Head of caudate nucleus (tissue), 42 donors: ENCODE data around the gene HMGB1.

Experiments used
- DNase-seq, 42 donors: peaks; one replicate each; pipeline versions ENCODE4 v3.0.0 to v3.0.0-alpha.2; 2020 to 2021; ENCODE audit warnings: mixed read lengths in 7 of 42
- intact Hi-C: fragments of 100-400 bp; cut with DNase I; formaldehyde crosslinking; loops from one replicate; pipeline ENCODE4 v1.15.0; 2022

The HMGB1 gene

DNA sequence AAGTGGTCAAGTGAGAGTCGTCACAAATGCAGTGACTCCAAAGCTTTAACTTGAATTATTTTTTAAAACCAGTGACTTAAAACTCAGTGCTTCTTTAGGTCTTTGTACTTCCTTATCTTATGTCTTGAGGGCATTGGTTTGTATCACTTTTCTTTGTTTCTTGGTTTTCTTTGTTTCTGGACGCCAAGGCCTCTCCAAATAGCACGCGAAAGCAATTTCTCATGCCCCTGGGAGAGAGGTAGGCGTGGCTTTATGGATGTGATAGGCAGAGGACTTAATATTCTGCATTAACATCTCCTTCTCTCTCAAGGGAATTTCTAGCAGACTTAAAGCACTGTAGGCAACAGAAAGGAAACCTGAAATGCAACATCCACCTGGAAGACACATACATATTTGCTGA, 22.8 kb downstream of the HMGB1 start:
- DNase-seq = no peak
- intact Hi-C loops = no loop called here

DNA sequence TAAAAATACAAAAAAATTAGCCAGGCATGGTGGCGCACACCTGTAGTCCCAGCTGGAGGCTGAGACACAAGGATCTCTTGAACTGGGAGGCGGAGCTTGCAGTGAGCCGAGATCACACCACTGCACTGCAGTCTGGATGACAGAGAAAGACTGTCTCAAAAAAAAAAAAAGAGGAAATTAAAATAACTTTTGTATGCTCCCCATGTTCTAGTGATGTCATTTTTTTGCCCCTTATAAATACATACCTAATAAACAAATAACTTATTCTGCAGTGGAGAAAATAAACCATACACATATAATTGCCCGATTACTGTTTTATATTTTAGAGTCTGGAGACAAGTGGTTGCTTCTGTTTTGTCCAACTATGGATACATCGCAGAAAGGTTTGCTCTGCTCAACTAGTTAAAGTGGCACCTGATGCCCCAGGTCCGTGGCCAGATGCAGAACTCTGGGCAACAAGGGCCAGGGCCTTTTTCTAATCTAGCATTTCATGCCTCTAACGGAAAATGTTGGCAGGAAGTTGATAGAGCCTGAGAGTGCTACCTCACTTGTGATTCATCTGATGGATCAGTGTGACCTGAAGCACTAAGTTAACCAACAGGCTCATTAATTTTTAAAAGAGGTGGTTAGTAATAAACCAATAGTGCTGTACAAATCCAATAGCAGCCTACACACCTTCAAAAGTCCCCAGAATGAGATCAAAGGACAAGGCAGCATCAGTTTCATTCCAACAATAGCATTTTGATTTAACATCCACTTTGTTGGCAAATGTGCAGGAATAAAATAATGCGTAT, 24.6 kb downstream of the HMGB1 start:
- no peak for DNase-seq
- intact Hi-C loops = no loop called here

- DNase-seq = no peak
- intact Hi-C loops = no loop called here
Measured at GRCh38 chr13:30438286-30438685, 27.4 kb downstream of the HMGB1 start.

- intact Hi-C loops = no loop called here
- no peak for DNase-seq
Measured at GRCh38 chr13:30437177-30437576, 28.6 kb downstream of the HMGB1 start.

DNA sequence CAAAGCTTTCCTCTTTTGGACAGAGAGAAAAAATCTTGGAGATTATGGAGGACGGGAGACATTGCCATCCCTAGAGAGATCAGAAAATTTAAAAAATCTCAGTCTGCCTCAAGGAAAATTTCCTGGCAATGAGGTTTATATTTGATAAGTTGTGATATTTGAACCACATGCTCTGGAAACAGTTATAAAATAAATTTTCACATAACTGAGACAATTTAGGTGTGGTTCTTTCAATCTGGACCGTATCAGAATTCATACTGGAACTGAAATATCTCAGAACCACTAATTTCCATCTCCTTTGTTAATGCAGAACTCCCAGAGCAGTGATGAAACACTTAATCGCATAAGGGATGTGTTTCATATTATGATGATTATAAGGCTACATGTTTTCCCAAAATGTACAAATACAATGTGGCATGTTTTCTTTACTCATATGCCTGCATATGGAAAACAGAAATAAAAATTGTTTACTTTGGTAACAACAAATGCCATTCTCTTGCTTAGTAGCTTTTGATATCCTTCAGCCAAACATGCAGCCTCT, 29.8 kb downstream of the HMGB1 start:
- no peak for DNase-seq
- intact Hi-C loops = no loop called here

GRCh38 chr13:30431269-30431940, 34.3 kb downstream of the HMGB1 start:
- no peak for DNase-seq
- intact Hi-C loops = no loop called here

- peak in 15 of 42 donors; percentile 4 to 67 (median 36) for DNase-seq
- intact Hi-C loops = no loop called here
Measured at GRCh38 chr13:30429721-30430694, 35.7 kb downstream of the HMGB1 start.

GRCh38 chr13:30429235-30429634, 36.5 kb downstream of the HMGB1 start:
- DNase-seq = no peak
- intact Hi-C loops = no loop called here

DNA sequence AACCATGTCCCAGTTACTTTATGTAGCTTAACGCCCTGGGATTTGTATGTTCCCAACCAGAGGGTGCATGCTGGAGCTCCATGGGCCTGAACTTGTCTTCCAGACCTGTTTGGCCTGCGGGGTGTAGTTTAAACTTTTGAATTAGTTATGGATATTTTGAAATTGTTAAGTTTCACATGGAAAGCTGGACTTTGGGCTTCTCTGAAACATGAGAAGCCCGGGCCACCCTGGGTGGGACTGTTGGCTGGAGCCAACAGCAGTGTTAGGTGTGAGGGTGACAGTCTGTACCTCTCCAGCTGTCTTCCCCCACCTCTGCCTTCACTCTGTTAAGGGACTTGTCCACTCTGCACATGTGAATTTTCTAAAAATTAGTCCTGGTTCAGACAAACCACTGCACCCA, 41.8 kb downstream of the HMGB1 start:
- no peak for DNase-seq
- intact Hi-C loops = loop anchor here (5.0 kb wide), 1 partner anchor 38 kb away; no protein-coding TSS in a partner anchor

DNA sequence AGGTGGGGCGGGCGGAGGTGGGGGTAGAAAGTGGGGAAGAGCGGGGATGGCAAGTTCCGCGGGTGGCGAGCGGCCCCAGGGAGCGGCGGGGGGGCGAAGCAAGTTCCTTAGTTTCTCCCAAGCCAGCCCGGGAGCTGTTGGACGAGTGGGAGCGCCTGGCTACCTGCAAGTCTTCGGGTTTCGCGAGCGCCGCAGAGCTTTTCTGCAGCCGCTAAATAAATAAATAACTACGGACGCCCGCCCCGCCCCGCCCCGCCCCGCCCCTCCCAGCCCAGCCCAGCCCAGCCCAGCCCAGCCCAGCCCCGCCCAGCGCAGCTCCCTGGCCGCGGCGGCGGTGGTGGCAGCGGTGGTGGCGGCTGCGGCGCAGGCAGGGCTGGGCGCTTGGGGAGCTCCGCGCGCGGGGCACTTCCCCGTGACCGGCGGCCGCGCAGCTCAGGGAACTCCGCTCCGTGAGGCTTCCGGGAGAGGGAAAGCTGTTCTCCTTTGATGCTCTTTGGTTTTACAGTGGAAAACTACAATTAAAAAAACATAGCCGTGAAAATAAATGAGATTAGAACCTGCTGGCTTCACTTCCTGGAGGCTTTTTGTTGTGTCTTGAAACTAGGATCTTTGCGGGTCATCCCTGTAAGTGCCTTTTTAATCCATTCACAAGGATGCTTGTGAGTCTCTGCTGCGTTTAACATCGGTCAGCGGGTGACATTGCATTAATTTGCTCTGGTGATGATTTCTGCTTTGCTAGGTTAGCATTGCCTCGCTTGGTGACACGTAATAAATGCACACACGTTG, 43.5 kb downstream of the HMGB1 start, which contains the start of gene UBE2L5:
UBE2L5 (plus strand) TSS at position 440 of the 786 bp plus-strand sequence. CDS start 5,498 bp downstream, outside the sequence.
- DNase-seq = peak in 41 of 42 donors; percentile 37 to 91 (median 80)
- intact Hi-C loops = loop anchor here (5.0 kb wide), 1 partner anchor 40 kb away; no protein-coding TSS in a partner anchor

- intact Hi-C loops = loop anchor here (5.0 kb wide), 1 partner anchor 41 kb away; no protein-coding TSS in a partner anchor
- DNase-seq = peak in 40 of 42 donors; percentile 36 to 82 (median 62)
Measured at GRCh38 chr13:30421093-30422053, 44.4 kb downstream of the HMGB1 start.

GRCh38 chr13:30418717-30419459, 46.8 kb downstream of the HMGB1 start:
- intact Hi-C loops = no loop called here

DNA sequence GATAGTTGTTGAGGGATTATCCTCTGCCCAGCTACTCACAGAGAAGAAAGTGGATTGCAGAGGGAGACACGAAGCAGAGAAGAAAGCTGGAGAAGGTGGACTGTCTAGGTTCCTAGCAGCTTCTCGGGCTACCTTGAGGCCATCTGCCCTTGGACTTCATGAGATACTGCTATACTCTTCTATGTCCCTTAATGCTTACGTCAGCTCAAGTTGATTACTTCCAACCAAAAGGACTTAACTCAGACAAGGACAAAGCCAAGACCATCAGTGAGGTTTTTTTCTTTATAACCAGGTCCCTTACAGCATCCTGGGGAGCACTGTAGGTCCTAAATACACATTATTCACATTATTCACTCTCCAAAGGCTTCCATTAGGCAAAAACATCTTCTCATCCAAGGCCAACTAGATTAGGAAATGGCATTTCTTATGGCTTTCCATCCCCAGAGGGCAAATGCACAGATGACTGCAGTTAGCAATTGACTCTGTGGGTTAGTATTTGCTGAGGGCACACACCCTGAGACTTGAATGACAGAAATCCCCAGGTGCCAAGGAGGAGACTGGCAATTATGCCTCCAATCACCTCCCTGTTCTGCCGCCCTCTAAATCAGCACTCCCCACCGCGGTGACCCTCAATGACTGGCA, 47.5 kb downstream of the HMGB1 start:
- intact Hi-C loops = no loop called here
- DNase-seq = no peak

More at GRCh38 chr13:30418717-30419459, 46.8 kb downstream of the HMGB1 start:
- DNase-seq = no peak

DNA sequence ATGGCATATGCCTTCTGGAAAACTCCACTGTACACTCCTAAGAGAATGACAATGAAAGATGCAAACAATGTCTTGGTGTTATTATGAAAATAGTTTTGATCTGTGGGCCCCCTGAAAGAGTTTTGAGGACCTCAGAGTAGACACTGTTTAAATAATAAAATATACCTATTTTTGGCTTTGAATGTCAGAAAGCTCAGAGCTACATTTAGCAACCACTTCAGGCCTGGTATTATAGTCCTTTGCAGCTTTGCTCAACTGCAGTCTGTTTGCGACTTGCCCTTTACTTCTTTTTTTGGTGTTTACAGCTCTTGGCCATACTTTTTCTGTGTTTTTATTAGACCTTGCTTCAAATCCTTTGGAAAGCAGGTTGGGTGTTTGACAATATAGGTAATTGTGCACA, 49.3 kb downstream of the HMGB1 start:
- intact Hi-C loops = no loop called here
- DNase-seq = no peak

- intact Hi-C loops = no loop called here
- no peak for DNase-seq
Measured at GRCh38 chr13:30415430-30416030, 50.2 kb downstream of the HMGB1 start.
